ENCODE results near the gene RHD.
"Not testable (repeated sequence)": the region's sequence is repeated elsewhere in the genome, so short reads cannot be mapped to it uniquely, and the experiment has no call there.

The RHD gene

GRCh38 chr1:25257196-25257595 is 15.1 kb upstream of the RHD start:
- no peak for DNase-seq (ENCODE audit: low spot score)

DNA sequence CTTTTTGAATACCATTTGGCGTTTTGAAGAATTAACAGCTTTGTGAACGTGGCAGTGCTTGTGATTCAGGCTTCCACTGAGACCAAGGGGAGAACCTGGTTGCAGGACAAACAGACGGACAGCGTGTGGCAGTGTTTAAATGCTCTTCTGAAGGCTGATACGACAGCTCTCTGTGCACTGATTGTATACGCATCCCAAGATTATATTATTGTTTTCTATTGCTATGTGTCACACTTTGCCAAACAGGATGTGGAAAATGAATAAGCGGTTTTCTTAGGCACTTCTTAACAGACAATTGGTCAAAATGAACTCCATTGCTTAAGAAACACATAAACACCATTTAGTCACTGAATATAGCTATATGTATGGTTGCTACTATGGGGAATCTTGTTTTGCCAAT is 12.5 kb upstream of the RHD start:
- not testable (repeated sequence) for DNase-seq (ENCODE audit: low spot score)

DNA sequence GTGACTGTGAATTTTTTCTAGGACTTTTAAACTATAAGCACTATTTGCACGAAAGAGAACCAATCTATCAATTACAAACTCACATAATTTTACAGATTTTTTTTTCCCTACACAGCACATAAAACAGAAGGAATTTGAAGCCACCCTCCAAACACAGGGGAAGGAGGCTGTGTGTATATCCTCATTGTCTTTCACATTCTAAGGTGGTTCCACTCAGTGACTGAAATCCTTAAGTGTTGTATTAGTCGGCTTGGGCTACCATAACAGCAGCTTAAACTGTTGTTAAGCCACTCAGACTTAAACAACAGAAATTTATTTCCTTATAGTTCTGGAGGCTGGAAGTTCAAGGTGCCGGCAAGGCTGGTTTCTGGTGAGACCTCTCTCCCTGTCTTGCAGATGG is 12.0 kb upstream of the RHD start:
- DNase-seq (ENCODE audit: low spot score) = not testable (repeated sequence)

- not testable (repeated sequence) for DNase-seq (ENCODE audit: low spot score)
Measured at GRCh38 chr1:25266554-25267287, 5.6 kb upstream of the RHD start.

DNA sequence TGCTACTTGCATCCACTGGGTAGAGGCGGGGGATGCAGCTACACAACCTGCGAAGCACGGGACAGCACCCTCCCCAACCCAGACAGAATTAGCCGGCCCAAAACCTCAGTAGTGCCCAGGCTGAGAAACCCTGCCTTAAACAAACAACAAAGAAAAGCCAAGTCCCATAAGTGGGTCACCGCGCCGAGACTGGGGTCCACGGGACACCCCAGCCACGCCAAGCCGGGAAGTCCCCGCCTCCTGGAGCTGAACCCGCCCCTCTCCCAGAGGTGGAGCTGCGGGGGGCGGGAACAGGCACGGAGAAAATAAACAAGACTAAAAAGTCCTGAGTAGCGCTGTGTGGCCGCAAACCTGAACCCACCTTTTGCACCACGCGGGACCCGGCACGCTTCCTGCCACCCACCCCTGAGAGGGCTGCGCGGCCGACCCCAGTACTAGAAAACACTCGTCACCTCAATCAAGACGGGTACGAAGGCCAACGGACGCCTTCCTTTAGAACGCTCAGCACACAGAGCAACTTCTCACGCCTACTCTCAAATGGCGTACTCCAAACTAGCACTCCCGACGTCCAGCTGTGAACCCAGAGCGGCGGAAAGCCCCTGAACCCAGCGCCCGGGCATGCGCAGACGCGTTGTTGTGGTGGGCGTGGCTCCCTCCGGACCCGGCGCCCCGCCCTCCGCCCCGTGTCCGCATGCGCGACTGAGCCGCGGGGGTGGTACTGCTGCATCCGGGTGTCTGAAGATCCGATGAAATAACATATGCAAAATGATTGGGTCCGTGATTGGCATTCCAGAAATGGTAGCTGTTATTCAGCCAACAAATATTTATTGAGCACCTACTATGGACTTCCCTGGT is 4.8 kb upstream of the RHD start:
- peak; percentile 89 for DNase-seq (ENCODE audit: low spot score)

- not testable (repeated sequence) for DNase-seq (ENCODE audit: low spot score)
Measured at GRCh38 chr1:25268143-25268760, 4.1 kb upstream of the RHD start.

DNA sequence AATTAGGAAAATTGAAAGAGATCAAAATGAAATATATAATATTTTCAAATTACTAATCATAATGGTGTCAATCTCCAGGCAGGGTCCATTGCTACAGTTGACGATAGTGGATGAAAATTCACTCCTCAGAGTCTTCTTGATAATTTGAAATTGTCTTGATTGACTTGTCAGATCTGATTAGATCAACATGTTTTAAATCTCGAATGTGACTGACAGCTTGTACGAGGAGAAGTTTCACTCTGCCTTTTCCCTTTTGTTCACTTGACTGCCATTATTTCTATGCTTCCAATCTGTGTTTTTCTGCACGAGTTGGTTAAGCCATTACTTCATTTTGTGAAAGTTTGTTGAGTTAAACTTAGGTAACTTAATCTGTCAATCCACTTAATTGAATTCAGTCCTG is 3.3 kb downstream of the RHD start:
- not testable (repeated sequence) for DNase-seq (ENCODE audit: low spot score)

- not testable (repeated sequence) for DNase-seq (ENCODE audit: low spot score)
Measured at GRCh38 chr1:25277295-25277694, 5.0 kb downstream of the RHD start.

DNA sequence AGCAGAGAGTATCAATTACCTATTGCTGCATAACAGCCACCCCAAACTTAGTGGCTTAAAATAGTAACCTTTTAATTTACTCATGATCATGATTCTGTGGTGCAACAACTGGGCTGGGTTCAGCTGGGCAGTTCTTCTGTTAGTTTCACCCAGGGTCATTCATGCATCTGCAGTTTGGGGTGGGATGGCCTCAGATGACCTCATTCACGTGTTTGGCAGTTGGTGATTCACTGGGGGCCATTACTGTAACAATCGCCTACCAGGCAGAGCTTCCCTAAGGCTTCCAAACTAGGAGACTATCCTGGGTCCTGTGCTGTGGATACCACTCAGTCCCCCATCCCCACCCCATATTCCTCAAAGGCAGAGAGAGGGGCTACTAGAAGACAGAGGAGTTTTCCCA is 6.0 kb downstream of the RHD start:
- not testable (repeated sequence) for DNase-seq (ENCODE audit: low spot score)

- DNase-seq (ENCODE audit: low spot score) = not testable (repeated sequence)
Measured at GRCh38 chr1:25278790-25279189, 6.5 kb downstream of the RHD start.

DNA sequence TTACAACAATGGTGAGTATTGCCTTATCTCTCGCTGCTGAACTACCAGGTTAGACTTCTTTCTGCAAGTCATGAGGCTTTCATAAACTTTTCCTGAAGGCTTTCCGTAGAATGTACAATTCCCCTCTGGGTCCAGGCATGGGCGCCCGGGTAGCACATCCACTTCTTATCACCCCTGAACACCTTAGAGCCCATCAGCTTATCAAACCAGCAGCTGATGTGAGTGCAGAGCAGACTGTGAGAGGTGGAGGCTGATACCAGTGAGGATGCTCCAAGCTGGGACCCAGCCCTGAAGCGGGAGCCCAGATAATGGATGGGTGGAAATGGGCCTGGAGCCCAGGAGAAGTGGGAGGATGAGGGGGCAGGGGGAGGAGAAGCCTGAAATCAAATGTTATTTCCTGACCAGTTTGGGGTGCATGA is 7.4 kb downstream of the RHD start:
- DNase-seq (ENCODE audit: low spot score) = not testable (repeated sequence)

DNA sequence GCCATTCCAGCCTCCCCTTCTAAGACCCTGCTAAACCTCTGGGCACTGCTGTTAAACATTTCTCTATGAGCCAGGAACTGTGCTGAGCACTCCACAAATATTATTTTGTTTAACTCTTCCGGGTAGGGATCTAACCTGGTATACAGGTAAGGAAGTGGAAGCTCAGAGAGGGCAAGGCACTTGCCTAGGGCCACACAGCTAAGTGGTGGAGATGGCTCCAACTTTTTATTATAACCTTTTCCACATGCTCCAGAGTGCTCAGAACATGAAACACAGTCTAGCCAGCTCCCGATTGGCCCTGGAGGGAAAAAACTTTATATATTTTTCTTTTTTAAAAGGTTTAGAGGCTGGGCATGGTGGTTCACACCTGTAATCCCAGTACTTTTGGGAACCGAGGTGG is 13.6 kb downstream of the RHD start:
- not testable (repeated sequence) for DNase-seq (ENCODE audit: low spot score)

DNA sequence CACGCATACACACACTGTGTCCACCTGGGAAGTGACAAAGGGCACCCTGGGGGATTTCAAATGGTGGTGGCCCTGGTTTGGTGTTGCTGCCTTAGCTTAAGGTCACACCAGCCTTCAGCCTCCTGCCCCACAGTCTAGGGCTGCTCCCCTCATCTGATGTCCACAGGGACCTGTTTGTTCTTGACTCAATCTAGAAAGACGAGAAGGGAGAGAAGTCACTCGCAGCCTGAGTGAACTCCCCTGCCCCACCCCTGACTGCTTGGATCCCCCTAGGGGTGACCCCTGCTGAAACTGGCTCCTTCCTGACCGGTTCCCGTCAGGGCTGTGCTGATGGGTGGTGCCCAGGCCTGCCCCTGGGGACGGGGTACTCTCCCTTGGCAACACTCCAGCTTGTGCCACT is 14.9 kb downstream of the RHD start:
- DNase-seq (ENCODE audit: low spot score) = not testable (repeated sequence)

- not testable (repeated sequence) for DNase-seq (ENCODE audit: low spot score)
Measured at GRCh38 chr1:25288573-25289101, 16.3 kb downstream of the RHD start.

GRCh38 chr1:25290043-25290442 is 17.7 kb downstream of the RHD start:
- DNase-seq (ENCODE audit: low spot score) = not testable (repeated sequence)

GRCh38 chr1:25293426-25293825 is 21.1 kb downstream of the RHD start:
- not testable (repeated sequence) for DNase-seq (ENCODE audit: low spot score)

- DNase-seq (ENCODE audit: low spot score) = not testable (repeated sequence)
Measured at GRCh38 chr1:25294889-25295826, 22.8 kb downstream of the RHD start.

- not testable (repeated sequence) for DNase-seq (ENCODE audit: low spot score)
Measured at GRCh38 chr1:25296501-25296900, 24.2 kb downstream of the RHD start.

DNA sequence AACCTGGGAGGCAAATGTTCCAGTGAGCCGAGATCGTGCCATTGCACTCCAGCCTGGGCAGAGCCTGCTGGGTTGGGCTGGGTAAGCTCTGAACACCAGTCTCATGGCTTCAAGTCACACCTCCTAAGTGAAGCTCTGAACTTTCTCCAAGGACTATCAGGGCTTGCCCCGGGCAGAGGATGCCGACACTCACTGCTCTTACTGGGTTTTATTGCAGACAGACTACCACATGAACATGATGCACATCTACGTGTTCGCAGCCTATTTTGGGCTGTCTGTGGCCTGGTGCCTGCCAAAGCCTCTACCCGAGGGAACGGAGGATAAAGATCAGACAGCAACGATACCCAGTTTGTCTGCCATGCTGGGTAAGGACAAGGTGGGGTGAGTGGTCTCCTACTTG is 28.4 kb downstream of the RHD start:
- DNase-seq (ENCODE audit: low spot score) = not testable (repeated sequence)

DNA sequence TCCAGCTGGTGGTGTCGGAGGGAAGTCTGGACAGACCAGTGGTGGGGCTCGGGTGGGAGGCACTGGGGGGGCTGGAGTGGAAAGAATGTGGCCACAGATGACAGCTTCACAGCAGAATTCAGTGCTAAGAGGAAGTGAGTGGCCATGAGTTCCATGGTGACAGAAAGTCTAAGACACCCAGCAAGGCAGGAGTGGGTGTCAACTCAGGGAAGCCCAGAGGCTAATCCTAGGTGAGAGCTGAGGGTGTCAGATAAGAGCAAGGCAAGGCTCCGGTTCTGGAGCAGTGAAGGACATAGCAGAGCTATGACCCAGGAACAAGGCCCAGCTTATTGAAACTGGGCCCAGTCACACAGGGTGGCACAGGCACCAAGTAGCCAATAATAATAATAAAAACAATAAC is 30.0 kb downstream of the RHD start:
- not testable (repeated sequence) for DNase-seq (ENCODE audit: low spot score)

- DNase-seq (ENCODE audit: low spot score) = not testable (repeated sequence)
Measured at GRCh38 chr1:25304936-25305335, 32.6 kb downstream of the RHD start.

All from left forelimb (tissue), 1 donor.